OCI-LY3 (cell line): ENCODE results near the gene PARD3B.

Source experiments
- EZH2phosphoT487 ChIP-seq: fragments of 200-600 bp; shearing (Covaris generic); IDR thresholded peaks from 2 replicates; pipeline ENCODE4 v1.6.1; 2018; ENCODE audit warnings: antibody characterized with exemption, mixed run types, low read depth
- TF ChIP-seq, protein P1 (sequence below): fragments of 200-600, 300-600 bp; sonication (generic); IDR thresholded peaks from 2 replicates; pipeline ENCODE4 v1.5.1; 2014; ENCODE audit warnings: antibody characterized with exemption, low read length, low read depth

DNA sequence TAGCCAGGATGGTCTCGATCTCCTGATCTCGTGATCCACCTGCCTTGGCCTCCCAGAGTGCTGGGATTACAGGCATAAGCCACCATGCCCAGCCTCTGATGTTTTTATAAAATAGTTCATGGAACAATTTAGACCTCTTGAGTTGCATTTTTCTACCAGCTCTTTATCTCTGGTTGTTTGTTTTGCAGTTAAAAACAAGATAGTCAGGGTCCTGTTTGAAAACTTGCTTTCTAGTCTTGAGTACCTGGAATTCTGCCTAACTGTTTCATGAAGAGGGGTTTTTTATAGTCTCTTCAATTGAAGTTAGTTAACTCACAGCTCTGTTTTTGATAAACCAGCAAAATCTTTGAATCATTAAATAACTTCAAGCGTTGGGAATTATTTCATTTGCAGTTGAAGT, 244.8 kb downstream of the PARD3B start:
- TF ChIP-seq, protein P1, sequence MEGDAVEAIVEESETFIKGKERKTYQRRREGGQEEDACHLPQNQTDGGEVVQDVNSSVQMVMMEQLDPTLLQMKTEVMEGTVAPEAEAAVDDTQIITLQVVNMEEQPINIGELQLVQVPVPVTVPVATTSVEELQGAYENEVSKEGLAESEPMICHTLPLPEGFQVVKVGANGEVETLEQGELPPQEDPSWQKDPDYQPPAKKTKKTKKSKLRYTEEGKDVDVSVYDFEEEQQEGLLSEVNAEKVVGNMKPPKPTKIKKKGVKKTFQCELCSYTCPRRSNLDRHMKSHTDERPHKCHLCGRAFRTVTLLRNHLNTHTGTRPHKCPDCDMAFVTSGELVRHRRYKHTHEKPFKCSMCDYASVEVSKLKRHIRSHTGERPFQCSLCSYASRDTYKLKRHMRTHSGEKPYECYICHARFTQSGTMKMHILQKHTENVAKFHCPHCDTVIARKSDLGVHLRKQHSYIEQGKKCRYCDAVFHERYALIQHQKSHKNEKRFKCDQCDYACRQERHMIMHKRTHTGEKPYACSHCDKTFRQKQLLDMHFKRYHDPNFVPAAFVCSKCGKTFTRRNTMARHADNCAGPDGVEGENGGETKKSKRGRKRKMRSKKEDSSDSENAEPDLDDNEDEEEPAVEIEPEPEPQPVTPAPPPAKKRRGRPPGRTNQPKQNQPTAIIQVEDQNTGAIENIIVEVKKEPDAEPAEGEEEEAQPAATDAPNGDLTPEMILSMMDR = no peak
- TF ChIP-seq EZH2phosphoT487 = no peak
